Neural cell (in vitro differentiated cells): Measurements from ENCODE around the gene SLC12A5. TPM values are rescaled to one million over a fixed set of nuclear protein-coding genes. Genes with fewer than 3 reads are reported as not detected.

Experiments
- H2AFZ ChIP-seq: fragments of 200-600, 300-800 bp; sonication (generic), shearing (Covaris generic); 2 replicates; pipeline ENCODE4 v1.6.0; 2014; ENCODE audit warnings: low read depth, mild to moderate bottlenecking, antibody characterized with exemption, low read length, moderate library complexity
- H3F3A ChIP-seq: fragments of 200-600 bp; shearing (Covaris generic); 2 replicates; pipeline ENCODE4 v1.6.1; 2016; ENCODE audit warnings: mild to moderate bottlenecking, moderate library complexity, mixed read lengths, antibody characterized with exemption, low read length; ENCODE audit not compliant: insufficient read depth, poor library complexity, severe bottlenecking
- H3K27ac ChIP-seq: fragments of 200-600, 300-800 bp; sonication (generic), shearing (Covaris generic); 2 replicates; pipeline ENCODE4 v1.5.1; 2014; ENCODE audit warnings: mild to moderate bottlenecking, low read length, moderate library complexity
- H3K27me3 ChIP-seq: fragments of 300-800, 200-600 bp; sonication (generic), shearing (Covaris generic); 2 replicates; pipeline ENCODE4 v1.6.0; 2014; ENCODE audit warnings: mild to moderate bottlenecking, low read depth, low read length, moderate library complexity; ENCODE audit not compliant: insufficient read depth
- H3K36me3 ChIP-seq: fragments of 300-800, 200-600 bp; sonication (generic), shearing (Covaris generic); 2 replicates; pipeline ENCODE4 v1.5.1; 2014; ENCODE audit warnings: mild to moderate bottlenecking, antibody characterized with exemption, low read length, moderate library complexity; ENCODE audit not compliant: insufficient read depth
- H3K4me2 ChIP-seq: fragments of 300-800, 200-600 bp; sonication (generic), shearing (Covaris generic); 2 replicates; pipeline ENCODE4 v1.6.0; 2014; ENCODE audit warnings: mild to moderate bottlenecking, low read length
- H3K4me3 ChIP-seq: fragments of 300-800, 200-600 bp; sonication (generic), shearing (Covaris generic); 2 replicates; pipeline ENCODE4 v1.5.1; 2014; ENCODE audit warnings: mild to moderate bottlenecking, low read length, moderate library complexity
- H3K79me2 ChIP-seq: fragments of 200-600 bp; shearing (Covaris generic); replicated peaks from 2 replicates; pipeline ENCODE4 v1.6.0; 2014; ENCODE audit warnings: mild to moderate bottlenecking, low read length, moderate library complexity; ENCODE audit not compliant: insufficient read depth
- H3K9ac ChIP-seq: fragments of 300-800, 200-600 bp; sonication (generic), shearing (Covaris generic); 2 replicates; pipeline ENCODE4 v1.6.1; 2016; ENCODE audit warnings: mild to moderate bottlenecking, low read length, mixed read lengths
- H3K9me2 ChIP-seq: fragments of 200-600 bp; shearing (Covaris generic); 2 replicates; pipeline ENCODE4 v1.6.1; 2016; ENCODE audit warnings: mild to moderate bottlenecking, low read length, mixed read lengths; ENCODE audit not compliant: insufficient read depth
- H3K9me3 ChIP-seq: fragments of 200-600, 300-800 bp; sonication (generic), shearing (Covaris generic); 2 replicates; pipeline ENCODE4 v1.6.1; 2016; ENCODE audit warnings: mild to moderate bottlenecking, mixed run types, low read length, moderate library complexity, mixed read lengths
- H4K20me1 ChIP-seq: fragments of 200-600 bp; shearing (Covaris generic); 2 replicates; pipeline ENCODE4 v1.6.1; 2016; ENCODE audit warnings: mild to moderate bottlenecking, mixed run types; ENCODE audit not compliant: insufficient read depth
- EP300 ChIP-seq: fragments of 450-650 bp; conservative IDR thresholded peaks from 2 replicates; pipeline ENCODE4 v1.6.1; 2014; ENCODE audit warnings: antibody characterized with exemption, mild to moderate bottlenecking, moderate library complexity; ENCODE audit not compliant: poor library complexity, severe bottlenecking
- EZH2 ChIP-seq: fragments of 200-600, 300-800 bp; shearing (Covaris generic), sonication (generic); IDR thresholded peaks from 2 replicates; pipeline ENCODE4 v1.6.1; 2014; ENCODE audit warnings: antibody characterized with exemption, low read length, borderline replicate concordance, mild to moderate bottlenecking; ENCODE audit not compliant: insufficient read depth, poor library complexity, severe bottlenecking
- MXI1 ChIP-seq: fragments of 450-650 bp; conservative IDR thresholded peaks from 2 replicates; pipeline ENCODE4 v1.6.1; 2014; ENCODE audit warnings: antibody characterized with exemption, mild to moderate bottlenecking; ENCODE audit not compliant: poor library complexity, severe bottlenecking
- POLR2AphosphoS5 ChIP-seq: IDR thresholded peaks from 2 replicates; pipeline ENCODE4 v1.6.1; 2012
- RAD21 ChIP-seq: fragments of 450-650 bp; conservative IDR thresholded peaks from 2 replicates; pipeline ENCODE4 v1.6.1; 2014; ENCODE audit warnings: antibody characterized with exemption, mild to moderate bottlenecking, moderate library complexity
- SMC3 ChIP-seq: fragments of 450-650 bp; conservative IDR thresholded peaks from 2 replicates; pipeline ENCODE4 v1.6.1; 2014; ENCODE audit warnings: antibody characterized with exemption, mild to moderate bottlenecking, moderate library complexity; ENCODE audit not compliant: poor library complexity
- TAF1 ChIP-seq: IDR thresholded peaks from 2 replicates; pipeline ENCODE4 v1.6.1; 2012; ENCODE audit warnings: low read depth
- polyA plus RNA-seq: library from polyadenylated mRNA; depleted of rRNA; stranded (reverse); fragments of >200 nt; gene quantifications from 2 replicates; pipeline ENCODE4 v1.2.3, GENCODE V29; 2014
- TF ChIP-seq, protein P1 (sequence below): IDR thresholded peaks from 2 replicates; pipeline ENCODE4 v1.6.1; 2012; ENCODE audit warnings: borderline replicate concordance
- TF ChIP-seq, protein P2 (sequence below): fragments of 450-650 bp; IDR thresholded peaks from 2 replicates; pipeline ENCODE4 v1.5.1; 2014; ENCODE audit warnings: antibody characterized with exemption, mild to moderate bottlenecking, moderate library complexity; ENCODE audit not compliant: poor library complexity, severe bottlenecking

Gene SLC12A5
- polyA plus RNA-seq, 1 donor from 2014 or later: 53.1 TPM

DNA sequence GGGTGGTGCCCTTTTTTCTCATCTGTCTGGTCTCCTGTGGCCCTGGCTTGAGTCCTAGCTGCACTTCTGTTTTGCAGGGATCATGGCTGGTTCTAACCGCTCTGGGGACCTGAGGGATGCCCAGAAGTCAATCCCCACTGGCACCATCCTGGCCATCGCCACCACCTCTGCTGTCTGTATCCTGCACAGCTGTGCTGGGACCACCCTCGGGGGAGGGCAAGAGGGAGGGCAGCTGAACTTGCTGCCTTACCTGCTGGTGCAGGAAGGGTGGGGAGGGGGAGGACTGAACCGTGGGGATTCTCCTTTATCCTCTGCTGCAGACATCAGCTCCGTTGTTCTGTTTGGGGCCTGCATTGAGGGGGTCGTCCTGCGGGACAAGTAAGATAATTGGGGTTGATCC lies 14.5 kb downstream of the SLC12A5 start:
- Histone ChIP-seq H3K4me2 (no peak overlapping the region), H3K27me3 (no peaks in the 10 kb centered on the region), H3K9ac (no peak overlapping the region), H3K36me3 (peaks cover 18% of the 10 kb centered on the region), H3K79me2 (no peaks in the 10 kb centered on the region), H2AFZ (no peak overlapping the region), H4K20me1 (no peaks in the 10 kb centered on the region), H3K9me2 (no peaks in the 10 kb centered on the region), H3K9me3 (no peaks in the 10 kb centered on the region), H3K27ac (no peak overlapping the region), H3K4me3 (no peak overlapping the region), H3F3A (no peaks in the 10 kb centered on the region)
- TF ChIP-seq EZH2 (no peak), SMC3 (no peak), POLR2AphosphoS5 (no peak), TAF1 (no peak), MXI1 (no peak), EP300 (no peak), RAD21 (no peak)
- TF ChIP-seq, protein P1, sequence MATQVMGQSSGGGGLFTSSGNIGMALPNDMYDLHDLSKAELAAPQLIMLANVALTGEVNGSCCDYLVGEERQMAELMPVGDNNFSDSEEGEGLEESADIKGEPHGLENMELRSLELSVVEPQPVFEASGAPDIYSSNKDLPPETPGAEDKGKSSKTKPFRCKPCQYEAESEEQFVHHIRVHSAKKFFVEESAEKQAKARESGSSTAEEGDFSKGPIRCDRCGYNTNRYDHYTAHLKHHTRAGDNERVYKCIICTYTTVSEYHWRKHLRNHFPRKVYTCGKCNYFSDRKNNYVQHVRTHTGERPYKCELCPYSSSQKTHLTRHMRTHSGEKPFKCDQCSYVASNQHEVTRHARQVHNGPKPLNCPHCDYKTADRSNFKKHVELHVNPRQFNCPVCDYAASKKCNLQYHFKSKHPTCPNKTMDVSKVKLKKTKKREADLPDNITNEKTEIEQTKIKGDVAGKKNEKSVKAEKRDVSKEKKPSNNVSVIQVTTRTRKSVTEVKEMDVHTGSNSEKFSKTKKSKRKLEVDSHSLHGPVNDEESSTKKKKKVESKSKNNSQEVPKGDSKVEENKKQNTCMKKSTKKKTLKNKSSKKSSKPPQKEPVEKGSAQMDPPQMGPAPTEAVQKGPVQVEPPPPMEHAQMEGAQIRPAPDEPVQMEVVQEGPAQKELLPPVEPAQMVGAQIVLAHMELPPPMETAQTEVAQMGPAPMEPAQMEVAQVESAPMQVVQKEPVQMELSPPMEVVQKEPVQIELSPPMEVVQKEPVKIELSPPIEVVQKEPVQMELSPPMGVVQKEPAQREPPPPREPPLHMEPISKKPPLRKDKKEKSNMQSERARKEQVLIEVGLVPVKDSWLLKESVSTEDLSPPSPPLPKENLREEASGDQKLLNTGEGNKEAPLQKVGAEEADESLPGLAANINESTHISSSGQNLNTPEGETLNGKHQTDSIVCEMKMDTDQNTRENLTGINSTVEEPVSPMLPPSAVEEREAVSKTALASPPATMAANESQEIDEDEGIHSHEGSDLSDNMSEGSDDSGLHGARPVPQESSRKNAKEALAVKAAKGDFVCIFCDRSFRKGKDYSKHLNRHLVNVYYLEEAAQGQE: no peak
- TF ChIP-seq, protein P2, sequence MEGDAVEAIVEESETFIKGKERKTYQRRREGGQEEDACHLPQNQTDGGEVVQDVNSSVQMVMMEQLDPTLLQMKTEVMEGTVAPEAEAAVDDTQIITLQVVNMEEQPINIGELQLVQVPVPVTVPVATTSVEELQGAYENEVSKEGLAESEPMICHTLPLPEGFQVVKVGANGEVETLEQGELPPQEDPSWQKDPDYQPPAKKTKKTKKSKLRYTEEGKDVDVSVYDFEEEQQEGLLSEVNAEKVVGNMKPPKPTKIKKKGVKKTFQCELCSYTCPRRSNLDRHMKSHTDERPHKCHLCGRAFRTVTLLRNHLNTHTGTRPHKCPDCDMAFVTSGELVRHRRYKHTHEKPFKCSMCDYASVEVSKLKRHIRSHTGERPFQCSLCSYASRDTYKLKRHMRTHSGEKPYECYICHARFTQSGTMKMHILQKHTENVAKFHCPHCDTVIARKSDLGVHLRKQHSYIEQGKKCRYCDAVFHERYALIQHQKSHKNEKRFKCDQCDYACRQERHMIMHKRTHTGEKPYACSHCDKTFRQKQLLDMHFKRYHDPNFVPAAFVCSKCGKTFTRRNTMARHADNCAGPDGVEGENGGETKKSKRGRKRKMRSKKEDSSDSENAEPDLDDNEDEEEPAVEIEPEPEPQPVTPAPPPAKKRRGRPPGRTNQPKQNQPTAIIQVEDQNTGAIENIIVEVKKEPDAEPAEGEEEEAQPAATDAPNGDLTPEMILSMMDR: no peak

DNA sequence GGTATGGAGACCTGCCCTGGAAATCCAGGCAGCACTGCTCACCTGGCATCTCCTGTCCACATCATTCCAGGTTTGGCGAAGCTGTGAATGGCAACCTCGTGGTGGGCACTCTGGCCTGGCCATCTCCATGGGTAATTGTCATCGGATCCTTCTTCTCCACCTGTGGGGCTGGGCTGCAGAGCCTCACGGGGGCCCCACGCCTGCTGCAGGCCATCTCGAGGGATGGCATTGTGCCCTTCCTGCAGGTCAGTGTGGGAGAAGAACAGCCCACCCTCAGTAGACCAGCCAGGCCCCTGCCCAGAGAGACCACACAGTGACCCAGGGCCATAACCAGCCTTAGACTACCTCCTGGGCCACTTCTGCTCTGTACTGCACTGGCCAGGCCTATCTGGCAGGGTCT lies 15.9 kb downstream of the SLC12A5 start:
- Histone ChIP-seq H3K79me2 (no peaks in the 10 kb centered on the region), H3K4me3 (no peak overlapping the region), H3K27ac (no peak overlapping the region), H3K9me2 (no peaks in the 10 kb centered on the region), H3K9me3 (no peaks in the 10 kb centered on the region), H3K36me3 (peaks cover 18% of the 10 kb centered on the region), H3K27me3 (no peaks in the 10 kb centered on the region), H3F3A (no peaks in the 10 kb centered on the region), H3K4me2 (no peak overlapping the region), H3K9ac (no peak overlapping the region), H2AFZ (no peak overlapping the region), H4K20me1 (no peaks in the 10 kb centered on the region)
- TF ChIP-seq TAF1: no peak
- TF ChIP-seq EZH2: no peak
